Measurements from ENCODE around the gene FAM163B.
A peak's percentile ranks its signal among the peaks of the same experiment; 100 is the strongest.

FAM163B gene

GRCh38 chr9:133539991-133540697, 69.0 kb downstream of the FAM163B start:
- no peak for DNase-seq

GRCh38 chr9:133538851-133539833, 70.0 kb downstream of the FAM163B start:
- DNase-seq = no peak

- no peak for DNase-seq
Measured at GRCh38 chr9:133538176-133538575, 71.0 kb downstream of the FAM163B start.

GRCh38 chr9:133537257-133537656, 71.9 kb downstream of the FAM163B start:
- no peak for DNase-seq

- no peak for DNase-seq
Measured at GRCh38 chr9:133536536-133536935, 72.7 kb downstream of the FAM163B start.

- DNase-seq = no peak
Measured at GRCh38 chr9:133536080-133536479, 73.1 kb downstream of the FAM163B start.

GRCh38 chr9:133535306-133535877, 73.8 kb downstream of the FAM163B start:
- DNase-seq = no peak

- peak; percentile 58 for DNase-seq
Measured at GRCh38 chr9:133534346-133535291, 74.6 kb downstream of the FAM163B start, which contains the start of gene ADAMTSL2. ADAMTSL2 (plus strand) TSS chr9:133534704; CDS start chr9:133536713, 2,009 bp downstream.

- no peak for DNase-seq
Measured at GRCh38 chr9:133533857-133534256, 75.3 kb downstream of the FAM163B start.

- DNase-seq = peak; percentile 38
Measured at GRCh38 chr9:133532937-133533668, 76.1 kb downstream of the FAM163B start.

- no peak for DNase-seq
Measured at GRCh38 chr9:133531293-133531692, 77.9 kb downstream of the FAM163B start.

GRCh38 chr9:133529874-133530273, 79.3 kb downstream of the FAM163B start:
- no peak for DNase-seq

- DNase-seq = no peak
Measured at GRCh38 chr9:133529457-133529856, 79.7 kb downstream of the FAM163B start.

- no peak for DNase-seq
Measured at GRCh38 chr9:133528876-133529241, 80.3 kb downstream of the FAM163B start.

GRCh38 chr9:133528001-133528875, 81.0 kb downstream of the FAM163B start:
- DNase-seq = no peak

GRCh38 chr9:133527444-133527920, 81.7 kb downstream of the FAM163B start:
- no peak for DNase-seq

Measured in NCI-H1694 treated with DMSO at 0.1 percent for 48 hours (cell line).